Tibial artery (tissue), 4 donors: ENCODE data around the gene SDK1.

ENCODE experiments used
- DNase-seq, 2 donors: peaks; one replicate each; pipeline ENCODE4 v3.0.0-alpha.2; 2019
- H3K27ac ChIP-seq, 2 donors: fragments of 200-600 bp; sonication (generic) in 1 of 2; 1 replicate in 1 of 2; 2 replicates in 1 of 2; pipeline ENCODE4 v1.5.1; 2018 to 2019; ENCODE audit warnings: mild to moderate bottlenecking in 1 of 2
- H3K27me3 ChIP-seq, 2 donors: fragments of 200-600 bp; sonication (generic) in 1 of 2; one replicate each; pipeline versions ENCODE4 v1.5.1 to v1.6.0; 2016 to 2019
- H3K36me3 ChIP-seq, 3 donors: fragments of 200-600 bp; sonication (generic) in 2 of 3; one replicate each; pipeline ENCODE4 v1.5.1; 2016 to 2019; ENCODE audit warnings: mild to moderate bottlenecking in 2 of 3
- H3K4me1 ChIP-seq, 4 donors: fragments of 200-600 bp; sonication (generic) in 2 of 4; 1 replicate in 3 of 4; 2 replicates in 1 of 4; pipeline ENCODE4 v1.5.1; 2016 to 2019
- H3K4me3 ChIP-seq, 2 donors: fragments of 200-600 bp; sonication (generic) in 1 of 2; 1 replicate in 1 of 2; 2 replicates in 1 of 2; pipeline ENCODE4 v1.5.1; 2018 to 2019; ENCODE audit warnings: mild to moderate bottlenecking in 2 of 2
- H3K9me3 ChIP-seq, 3 donors: fragments of 200-600 bp; sonication (generic) in 1 of 3; one replicate each; pipeline ENCODE4 v1.5.1; 2016 to 2019
- CTCF ChIP-seq, 2 experiments: fragments of 200-600 bp in 1 of 2; fragments of 450-650 bp in 1 of 2; IDR thresholded peaks; one replicate each; pipeline ENCODE4 v1.5.1; 2017 to 2019; ENCODE audit warnings: antibody characterized with exemption in 2 of 2, mild to moderate bottlenecking in 1 of 2, moderate library complexity in 1 of 2
- intact Hi-C: fragments of 100-400 bp; cut with DNase I; formaldehyde crosslinking; loops from one replicate; pipeline ENCODE4 v1.15.0; 2023; ENCODE audit warnings: low total_unique reads

Gene SDK1

GRCh38 chr7:4144811-4145510 is 843.9 kb downstream of the SDK1 start:
- H3K27me3 ChIP-seq, result no peaks in the 10 kb centered on the region
- intact Hi-C loops, result no loop called here
- TF ChIP-seq CTCF (IDR thresholded peaks at IDR 0.05), result no peak
- H3K9me3 ChIP-seq, result no peaks in the 10 kb centered on the region
- H3K36me3 ChIP-seq, result peaks cover 0 to 44% (median 34%) of the 10 kb centered on the region in 3 donors
- H3K27ac ChIP-seq, result no peak overlapping the region
- peak in 1 of 2 donors; percentile 36 for DNase-seq
- no peaks in the 10 kb centered on the region for H3K4me1 ChIP-seq
- H3K4me3 ChIP-seq, result no peak overlapping the region

- no peaks in the 10 kb centered on the region for H3K27me3 ChIP-seq
- no peaks in the 10 kb centered on the region for H3K4me1 ChIP-seq
- H3K27ac ChIP-seq, result no peak overlapping the region
- H3K4me3 ChIP-seq, result no peak overlapping the region
- no peak for DNase-seq
- H3K9me3 ChIP-seq, result no peaks in the 10 kb centered on the region
- intact Hi-C loops, result no loop called here
- no peak for TF ChIP-seq CTCF (IDR thresholded peaks at IDR 0.05)
- peaks cover 0 to 51% (median 36%) of the 10 kb centered on the region in 3 donors for H3K36me3 ChIP-seq
Measured at GRCh38 chr7:4145576-4145975, 844.5 kb downstream of the SDK1 start.

GRCh38 chr7:4147926-4148620 is 847.0 kb downstream of the SDK1 start:
- intact Hi-C loops, result no loop called here
- TF ChIP-seq CTCF (IDR thresholded peaks at IDR 0.05), result no peak
- Histone ChIP-seq H3K4me3 (no peak overlapping the region), H3K27me3 (no peaks in the 10 kb centered on the region), H3K9me3 (no peaks in the 10 kb centered on the region), H3K36me3 (peaks cover 0 to 60% (median 36%) of the 10 kb centered on the region in 3 donors), H3K27ac (no peak overlapping the region), H3K4me1 (no peaks in the 10 kb centered on the region)
- no peak for DNase-seq

GRCh38 chr7:4149236-4149635 is 848.2 kb downstream of the SDK1 start:
- DNase-seq, result no peak
- Histone ChIP-seq H3K27ac (no peak overlapping the region), H3K4me1 (no peaks in the 10 kb centered on the region), H3K4me3 (no peak overlapping the region), H3K36me3 (peaks cover 0 to 60% (median 36%) of the 10 kb centered on the region in 3 donors), H3K27me3 (no peaks in the 10 kb centered on the region), H3K9me3 (no peaks in the 10 kb centered on the region)
- intact Hi-C loops, result no loop called here
- TF ChIP-seq CTCF (IDR thresholded peaks at IDR 0.05), result no peak

GRCh38 chr7:4149645-4150044 is 848.6 kb downstream of the SDK1 start:
- no peak for DNase-seq
- no peak for TF ChIP-seq CTCF (IDR thresholded peaks at IDR 0.05)
- intact Hi-C loops, result no loop called here

More at GRCh38 chr7:4149645-4150044, 848.6 kb downstream of the SDK1 start:
- peaks cover 0 to 62% (median 36%) of the 10 kb centered on the region in 3 donors for H3K36me3 ChIP-seq
- no peak overlapping the region for H3K27ac ChIP-seq
- H3K4me3 ChIP-seq, result no peak overlapping the region
- no peaks in the 10 kb centered on the region for H3K4me1 ChIP-seq
- H3K9me3 ChIP-seq, result no peaks in the 10 kb centered on the region
- no peaks in the 10 kb centered on the region for H3K27me3 ChIP-seq
